ENCODE data around the gene PAX5.

PAX5 gene

DNA sequence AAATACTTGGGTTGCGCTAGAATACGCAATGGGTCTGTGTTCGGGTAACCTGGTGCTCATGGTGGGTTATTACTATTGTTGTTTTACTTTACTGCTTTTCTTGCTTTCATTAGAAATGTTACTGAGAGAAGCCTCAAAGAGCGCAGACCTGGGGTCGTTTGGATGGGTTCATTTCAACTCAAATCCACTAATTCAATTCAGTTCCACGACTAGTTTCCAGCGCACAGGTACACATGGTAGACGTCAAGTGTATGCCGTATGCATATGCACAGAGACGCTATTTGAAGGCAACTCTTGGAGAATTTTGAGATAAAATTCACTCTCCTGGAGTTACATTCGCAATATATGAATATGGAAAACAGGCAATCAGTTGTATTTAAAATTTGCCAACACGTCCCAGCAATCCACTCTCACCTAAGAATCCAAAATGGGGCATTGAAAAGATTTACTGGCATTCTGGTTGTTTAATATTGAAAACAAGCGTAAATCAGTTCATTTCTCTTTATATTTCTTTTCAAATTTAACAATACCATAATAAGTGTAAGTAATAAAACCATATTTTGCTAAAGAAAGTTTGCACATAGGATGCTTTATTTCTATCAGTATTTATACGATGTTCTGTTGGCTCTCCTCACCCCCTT lies 4.4 kb upstream of the PAX5 start:
- H3K27ac ChIP-seq = no peak overlapping the region
- peaks cover 88% of the 10 kb centered on the region for H3K27me3 ChIP-seq (replicated peaks)
- H3K4me3 ChIP-seq (ENCODE audit: low read depth, low read length) = no peak overlapping the region
- TF ChIP-seq, protein P1, sequence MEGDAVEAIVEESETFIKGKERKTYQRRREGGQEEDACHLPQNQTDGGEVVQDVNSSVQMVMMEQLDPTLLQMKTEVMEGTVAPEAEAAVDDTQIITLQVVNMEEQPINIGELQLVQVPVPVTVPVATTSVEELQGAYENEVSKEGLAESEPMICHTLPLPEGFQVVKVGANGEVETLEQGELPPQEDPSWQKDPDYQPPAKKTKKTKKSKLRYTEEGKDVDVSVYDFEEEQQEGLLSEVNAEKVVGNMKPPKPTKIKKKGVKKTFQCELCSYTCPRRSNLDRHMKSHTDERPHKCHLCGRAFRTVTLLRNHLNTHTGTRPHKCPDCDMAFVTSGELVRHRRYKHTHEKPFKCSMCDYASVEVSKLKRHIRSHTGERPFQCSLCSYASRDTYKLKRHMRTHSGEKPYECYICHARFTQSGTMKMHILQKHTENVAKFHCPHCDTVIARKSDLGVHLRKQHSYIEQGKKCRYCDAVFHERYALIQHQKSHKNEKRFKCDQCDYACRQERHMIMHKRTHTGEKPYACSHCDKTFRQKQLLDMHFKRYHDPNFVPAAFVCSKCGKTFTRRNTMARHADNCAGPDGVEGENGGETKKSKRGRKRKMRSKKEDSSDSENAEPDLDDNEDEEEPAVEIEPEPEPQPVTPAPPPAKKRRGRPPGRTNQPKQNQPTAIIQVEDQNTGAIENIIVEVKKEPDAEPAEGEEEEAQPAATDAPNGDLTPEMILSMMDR (IDR thresholded peaks at IDR 0.05; ENCODE audit: low read depth, low read length, missing control alignments) = no peak
- no peak for DNase-seq
- no peaks in the 10 kb centered on the region for H3K36me3 ChIP-seq (replicated peaks)
- in situ Hi-C loops (cut with HindIII; ENCODE audit: low pct_ligation_motif_present, low sequenced_read_pairs) = no loop called here

DNA sequence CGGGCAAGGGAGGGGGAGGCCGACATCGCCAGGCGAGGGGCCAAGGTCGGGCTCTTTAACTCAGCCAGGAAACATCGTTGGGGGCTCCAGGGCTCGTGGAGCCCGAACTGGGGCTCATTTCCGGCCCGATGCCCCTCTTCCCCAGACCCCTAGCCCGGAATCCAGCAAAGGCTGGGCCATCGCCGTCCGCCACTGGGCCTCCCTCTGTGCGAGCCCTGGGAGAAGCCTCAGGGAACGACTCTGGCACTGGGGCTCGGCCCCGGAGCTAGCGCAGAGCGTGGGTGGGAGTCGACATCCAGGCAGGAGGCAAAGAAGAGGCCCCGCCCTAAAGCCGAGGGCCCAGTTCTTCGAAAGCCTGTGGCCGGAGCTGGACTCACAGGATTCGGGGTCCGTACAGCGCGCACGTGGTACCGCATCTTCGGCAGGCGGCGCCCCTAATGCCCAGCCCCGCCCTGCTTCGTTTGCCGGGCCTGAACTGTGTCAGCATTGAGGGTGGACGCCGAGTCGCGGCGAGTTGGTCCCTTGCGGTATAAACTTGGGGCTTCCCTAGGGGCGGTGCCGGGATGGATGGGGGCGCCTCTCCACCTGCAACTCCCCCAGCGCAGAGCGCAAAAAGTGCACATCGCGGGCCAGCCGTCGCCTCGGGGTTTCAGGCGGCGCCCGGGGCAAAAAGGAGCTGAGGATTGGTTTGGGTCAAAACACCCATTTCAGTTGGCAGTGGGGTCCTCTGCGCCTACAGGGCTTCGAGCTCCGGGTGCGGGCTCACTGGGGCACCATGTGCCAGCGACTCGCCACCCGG lies 3.6 kb upstream of the PAX5 start:
- Histone ChIP-seq H3K27ac (no peak overlapping the region), H3K36me3 (replicated peaks) (no peaks in the 10 kb centered on the region), H3K27me3 (replicated peaks) (peaks cover 87% of the 10 kb centered on the region), H3K4me3 (ENCODE audit: low read depth, low read length) (peak overlapping the region; percentile 42)
- TF ChIP-seq, protein P1 (IDR thresholded peaks at IDR 0.05; ENCODE audit: low read depth, low read length, missing control alignments) = no peak
- in situ Hi-C loops (cut with HindIII; ENCODE audit: low pct_ligation_motif_present, low sequenced_read_pairs) = no loop called here
- no peak for DNase-seq

DNA sequence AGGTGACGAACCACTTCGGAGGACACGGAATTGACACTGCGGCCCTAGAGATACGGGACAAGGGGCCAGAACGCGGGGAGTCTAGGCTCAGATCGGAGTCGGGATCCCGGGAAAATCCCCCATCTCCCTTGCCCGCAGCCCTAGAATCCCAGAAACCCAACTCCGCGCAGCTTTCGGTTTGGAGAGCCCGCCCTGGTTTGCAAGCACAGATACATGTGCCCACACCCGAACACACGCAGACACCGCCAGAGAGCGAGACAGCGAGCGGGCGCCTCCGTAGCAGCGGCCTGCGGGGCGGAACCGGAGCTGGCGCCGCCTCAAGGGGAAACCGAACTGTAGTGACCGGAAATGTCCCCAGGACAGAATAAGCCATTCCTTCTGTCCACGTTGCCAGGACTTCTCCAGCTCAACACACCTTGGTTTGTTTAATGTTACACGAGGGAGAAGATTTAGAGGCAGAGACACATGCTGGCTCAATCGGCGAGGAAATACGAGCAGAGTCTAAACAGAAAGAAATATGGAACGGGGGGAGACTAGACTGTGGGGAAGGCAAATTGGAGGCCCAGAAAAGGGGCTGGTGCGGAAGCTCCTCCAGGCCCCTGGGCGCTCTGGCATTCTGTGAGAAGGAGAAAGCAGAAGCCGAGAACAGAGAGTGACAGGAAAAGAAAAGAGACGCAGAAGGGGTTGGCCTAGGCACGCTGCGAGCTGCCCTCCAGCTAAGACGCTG lies 2.9 kb upstream of the PAX5 start:
- H3K4me3 ChIP-seq (ENCODE audit: low read depth, low read length) = peak overlapping the region; percentile 42
- H3K27me3 ChIP-seq (replicated peaks) = peaks cover 88% of the 10 kb centered on the region
- no peak for DNase-seq
- H3K27ac ChIP-seq = no peak overlapping the region
- TF ChIP-seq, protein P1 (IDR thresholded peaks at IDR 0.05; ENCODE audit: low read depth, low read length, missing control alignments) = no peak
- H3K36me3 ChIP-seq (replicated peaks) = no peaks in the 10 kb centered on the region
- in situ Hi-C loops (cut with HindIII; ENCODE audit: low pct_ligation_motif_present, low sequenced_read_pairs) = no loop called here

DNA sequence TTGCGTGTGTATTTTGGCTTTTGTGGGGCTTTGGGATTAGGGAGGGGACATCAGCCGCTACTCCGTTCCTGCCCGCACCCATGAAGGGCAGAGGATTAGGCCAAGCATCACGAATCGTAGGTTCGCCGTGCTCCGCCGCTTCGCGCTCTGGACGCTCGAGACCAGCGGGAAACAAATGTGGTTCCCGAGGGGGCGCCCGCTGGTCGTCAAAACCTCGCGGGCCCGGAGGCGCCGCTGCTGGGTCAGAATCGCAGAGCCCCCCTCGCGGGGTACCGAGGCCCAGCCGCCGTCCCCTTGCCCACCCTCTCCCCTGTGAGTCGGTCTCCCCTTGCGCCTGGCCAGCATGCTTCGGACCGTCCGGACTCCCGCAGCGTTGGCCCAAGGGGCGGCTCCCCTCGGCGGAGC lies 2.3 kb upstream of the PAX5 start:
- H3K27ac ChIP-seq = no peak overlapping the region
- no peak for DNase-seq
- TF ChIP-seq, protein P1 (IDR thresholded peaks at IDR 0.05; ENCODE audit: low read depth, low read length, missing control alignments) = no peak
- in situ Hi-C loops (cut with HindIII; ENCODE audit: low pct_ligation_motif_present, low sequenced_read_pairs) = no loop called here
- peak overlapping the region; percentile 42 for H3K4me3 ChIP-seq (ENCODE audit: low read depth, low read length)
- H3K27me3 ChIP-seq (replicated peaks) = peaks cover 91% of the 10 kb centered on the region
- H3K36me3 ChIP-seq (replicated peaks) = no peaks in the 10 kb centered on the region

DNA sequence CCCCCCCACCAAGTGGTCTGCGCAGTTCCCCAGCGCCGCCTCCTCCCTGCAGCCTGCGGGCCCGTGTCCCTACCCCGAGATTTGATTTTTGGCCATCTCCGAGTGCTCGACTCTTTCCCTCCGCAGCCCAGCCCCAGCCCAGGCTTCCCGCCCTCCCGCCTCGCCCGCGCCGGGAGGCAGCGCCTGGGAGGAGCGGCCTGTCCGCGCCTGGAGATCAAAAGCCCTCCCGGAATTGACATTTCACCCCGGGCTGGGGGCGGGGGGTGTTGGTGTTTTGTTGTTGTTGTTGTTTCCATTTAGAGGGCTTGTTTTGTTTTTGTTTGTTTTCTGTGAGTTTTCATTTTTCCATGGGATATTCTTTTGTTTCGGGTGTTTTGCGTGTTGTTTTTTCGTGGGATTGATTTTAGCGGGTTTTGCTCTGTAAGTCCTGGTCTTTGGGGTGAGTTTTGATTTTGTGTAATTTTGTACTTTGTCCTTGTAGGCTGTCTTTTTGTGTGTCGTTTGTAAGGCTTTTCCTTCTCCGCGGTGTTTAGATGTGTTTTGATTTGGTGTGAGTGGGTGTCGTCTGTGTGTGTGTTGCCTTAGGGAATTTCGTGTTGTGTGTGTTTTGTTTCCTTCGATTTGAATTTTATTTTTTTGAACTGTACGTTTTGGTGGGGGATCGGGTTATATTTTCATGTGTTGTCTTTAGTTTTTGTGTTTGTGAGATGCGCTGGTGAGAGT lies 1.7 kb upstream of the PAX5 start:
- no peak for DNase-seq
- Histone ChIP-seq H3K27me3 (replicated peaks) (peaks cover 92% of the 10 kb centered on the region), H3K36me3 (replicated peaks) (no peaks in the 10 kb centered on the region), H3K4me3 (ENCODE audit: low read depth, low read length) (no peak overlapping the region), H3K27ac (no peak overlapping the region)
- in situ Hi-C loops (cut with HindIII; ENCODE audit: low pct_ligation_motif_present, low sequenced_read_pairs) = no loop called here
- TF ChIP-seq, protein P1 (IDR thresholded peaks at IDR 0.05; ENCODE audit: low read depth, low read length, missing control alignments) = no peak
